Measurements from ENCODE around the gene KCNA2. TPM values are rescaled to one million over a fixed set of nuclear protein-coding genes. Genes with fewer than 3 reads are reported as not detected.

Gene KCNA2
- total RNA-seq, 1 donor from 2014 or later: 0.71 TPM

DNA sequence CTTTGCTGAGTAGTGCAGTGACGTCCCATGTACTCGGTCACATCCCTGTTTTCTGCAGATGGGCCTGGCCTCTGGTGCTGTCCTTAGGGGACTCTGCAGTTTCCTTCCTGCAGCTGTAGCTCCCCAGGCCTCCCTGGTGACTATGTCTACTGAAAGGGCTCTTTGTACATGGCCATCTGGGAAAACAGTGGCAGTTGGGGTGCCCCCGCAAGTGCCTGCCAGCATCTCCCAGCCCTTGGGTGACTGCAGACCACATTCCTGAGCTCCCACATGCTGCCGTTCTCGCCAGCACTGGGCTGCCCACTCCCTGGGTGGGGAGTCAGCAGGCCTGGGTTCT lies 49.7 kb downstream of the KCNA2 start:
- Histone ChIP-seq H3K27me3 (ENCODE audit: low read depth) (peaks cover 92% of the 10 kb centered on the region), H3K36me3 (no peaks in the 10 kb centered on the region), H3K9me3 (replicated peaks) (no peaks in the 10 kb centered on the region), H3K27ac (replicated peaks) (peak overlapping the region; percentile 48), H3K4me1 (peaks cover 22% of the 10 kb centered on the region), H3K4me3 (no peak overlapping the region)
- intact Hi-C loops (cut with micrococcal nuclease): loop anchor here (10.0 kb wide), 1 partner anchor 58 kb away; no protein-coding TSS in a partner anchor
- TF ChIP-seq, protein P1, sequence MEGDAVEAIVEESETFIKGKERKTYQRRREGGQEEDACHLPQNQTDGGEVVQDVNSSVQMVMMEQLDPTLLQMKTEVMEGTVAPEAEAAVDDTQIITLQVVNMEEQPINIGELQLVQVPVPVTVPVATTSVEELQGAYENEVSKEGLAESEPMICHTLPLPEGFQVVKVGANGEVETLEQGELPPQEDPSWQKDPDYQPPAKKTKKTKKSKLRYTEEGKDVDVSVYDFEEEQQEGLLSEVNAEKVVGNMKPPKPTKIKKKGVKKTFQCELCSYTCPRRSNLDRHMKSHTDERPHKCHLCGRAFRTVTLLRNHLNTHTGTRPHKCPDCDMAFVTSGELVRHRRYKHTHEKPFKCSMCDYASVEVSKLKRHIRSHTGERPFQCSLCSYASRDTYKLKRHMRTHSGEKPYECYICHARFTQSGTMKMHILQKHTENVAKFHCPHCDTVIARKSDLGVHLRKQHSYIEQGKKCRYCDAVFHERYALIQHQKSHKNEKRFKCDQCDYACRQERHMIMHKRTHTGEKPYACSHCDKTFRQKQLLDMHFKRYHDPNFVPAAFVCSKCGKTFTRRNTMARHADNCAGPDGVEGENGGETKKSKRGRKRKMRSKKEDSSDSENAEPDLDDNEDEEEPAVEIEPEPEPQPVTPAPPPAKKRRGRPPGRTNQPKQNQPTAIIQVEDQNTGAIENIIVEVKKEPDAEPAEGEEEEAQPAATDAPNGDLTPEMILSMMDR (IDR thresholded peaks at IDR 0.05; ENCODE audit: borderline replicate concordance): no peak
- DNase-seq: no peak

DNA sequence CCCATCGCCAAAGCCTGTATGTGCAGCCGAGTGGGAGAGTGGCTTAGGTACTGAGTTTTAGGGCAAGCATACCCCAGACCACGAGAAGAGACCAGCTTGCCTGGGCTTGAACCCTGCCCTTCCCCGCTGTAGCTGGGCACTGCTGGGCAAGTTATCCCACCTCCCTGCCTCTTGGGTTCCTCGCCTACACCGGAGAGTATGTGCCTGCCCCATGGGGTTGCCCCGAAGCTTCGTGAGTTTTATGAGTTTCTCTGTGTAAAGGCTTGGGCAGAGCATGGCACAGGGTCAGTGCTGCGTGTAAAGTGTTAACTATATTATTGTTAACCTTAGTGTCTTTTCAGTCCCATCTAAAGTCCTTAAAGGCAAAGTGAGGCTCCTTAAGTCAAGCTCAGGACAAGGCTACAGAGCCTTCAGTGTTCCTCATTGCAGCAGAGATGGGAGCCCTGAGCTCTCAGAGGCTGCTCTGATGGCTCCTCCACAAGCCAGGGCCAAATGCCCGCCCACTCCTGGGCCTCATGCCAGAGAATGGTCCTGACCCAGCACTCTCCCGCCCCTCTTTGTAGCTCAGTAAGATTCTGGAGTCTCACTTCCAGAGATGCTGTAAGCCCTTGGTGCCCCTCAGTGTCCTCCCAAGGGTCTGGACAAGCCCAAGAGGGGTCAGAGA lies 50.2 kb downstream of the KCNA2 start:
- Histone ChIP-seq H3K4me3 (peak overlapping the region; percentile 61), H3K4me1 (peaks cover 22% of the 10 kb centered on the region), H3K36me3 (no peaks in the 10 kb centered on the region), H3K9me3 (replicated peaks) (no peaks in the 10 kb centered on the region), H3K27ac (replicated peaks) (peak overlapping the region; percentile 48), H3K27me3 (ENCODE audit: low read depth) (peaks cover 92% of the 10 kb centered on the region)
- intact Hi-C loops (cut with micrococcal nuclease): loop anchor here (10.0 kb wide), 1 partner anchor 59 kb away; no protein-coding TSS in a partner anchor
- TF ChIP-seq, protein P1 (IDR thresholded peaks at IDR 0.05; ENCODE audit: borderline replicate concordance): no peak
- DNase-seq: peak; percentile 73

DNA sequence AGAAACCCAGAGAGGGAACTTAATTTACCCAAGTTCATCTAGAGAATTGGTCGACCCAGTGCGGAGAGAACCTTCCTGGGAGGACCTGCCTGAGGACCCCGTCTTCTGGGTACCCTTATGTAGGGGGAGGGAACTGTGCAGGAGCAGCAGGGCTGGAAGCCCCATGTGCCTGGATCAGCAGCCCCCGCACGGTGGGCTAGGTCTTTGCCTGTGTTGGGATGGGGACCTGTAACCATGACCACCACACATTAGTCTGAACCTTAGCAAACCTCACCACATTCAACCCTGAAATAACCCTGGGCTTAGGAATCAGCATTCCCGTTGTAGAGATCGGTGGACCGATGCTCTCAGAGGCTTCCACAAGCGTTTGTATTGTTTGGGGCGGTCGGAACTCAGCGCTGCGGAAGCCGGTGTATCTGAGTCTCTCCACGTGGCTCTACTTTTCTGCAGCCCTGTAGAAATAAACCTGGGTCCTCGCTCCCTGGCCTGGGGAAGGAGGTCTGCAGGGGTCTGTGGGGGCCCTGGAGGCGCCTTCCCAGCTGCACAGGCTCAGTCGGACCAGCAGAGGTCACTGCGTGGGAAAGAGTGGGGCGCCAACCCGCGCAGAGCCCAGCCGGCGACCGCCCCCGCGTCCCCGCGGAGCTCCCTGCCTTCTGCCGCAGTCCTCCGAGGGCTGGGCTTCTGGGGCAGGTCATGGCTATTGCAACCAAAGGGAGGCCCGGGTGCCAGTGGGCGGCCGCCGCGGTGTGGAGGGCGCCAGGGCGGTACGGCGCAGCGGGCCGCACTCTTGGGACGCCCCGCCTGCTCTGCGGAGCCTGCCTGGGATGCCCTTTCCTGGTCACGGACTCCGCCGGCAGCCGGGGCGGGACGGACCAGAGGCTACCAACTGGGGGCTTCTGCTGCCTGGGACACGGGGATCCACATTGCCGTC lies 51.0 kb downstream of the KCNA2 start:
- Histone ChIP-seq H3K27me3 (ENCODE audit: low read depth) (peaks cover 92% of the 10 kb centered on the region), H3K4me1 (peaks cover 22% of the 10 kb centered on the region), H3K36me3 (no peaks in the 10 kb centered on the region), H3K27ac (replicated peaks) (peak overlapping the region; percentile 48), H3K9me3 (replicated peaks) (no peaks in the 10 kb centered on the region), H3K4me3 (peak overlapping the region; percentile 61)
- TF ChIP-seq, protein P1 (IDR thresholded peaks at IDR 0.05; ENCODE audit: borderline replicate concordance): peak; percentile 89
- DNase-seq: peak; percentile 54
- intact Hi-C loops (cut with micrococcal nuclease): loop anchor here (10.0 kb wide), 1 partner anchor 60 kb away; no protein-coding TSS in a partner anchor

DNA sequence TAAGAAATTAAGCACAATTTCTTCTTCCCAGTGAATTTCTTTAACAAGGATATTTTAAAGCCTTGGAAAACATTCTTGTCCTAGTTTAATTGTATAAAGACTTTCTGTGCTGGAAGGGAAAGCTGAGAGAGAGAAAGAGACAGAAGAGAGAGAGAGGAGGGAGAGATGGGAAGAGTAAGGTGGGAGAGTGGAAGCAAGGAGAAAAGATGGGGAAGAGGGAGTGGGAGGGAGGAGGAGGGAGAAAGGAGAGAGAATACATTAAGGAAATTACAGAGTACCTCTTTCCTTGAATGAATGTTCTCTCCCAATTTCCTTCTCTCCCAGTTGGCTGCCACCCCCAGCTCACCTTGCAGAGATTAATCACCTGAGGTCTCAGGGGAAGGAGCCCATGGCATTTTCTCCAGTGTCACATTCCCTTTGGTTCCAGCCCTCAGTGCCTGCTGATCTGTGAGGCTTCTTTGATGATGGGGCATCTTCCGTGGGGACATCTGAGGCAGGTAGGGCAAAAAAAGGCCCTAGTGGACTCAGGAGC lies 54.8 kb downstream of the KCNA2 start:
- Histone ChIP-seq H3K4me1 (peaks cover 17% of the 10 kb centered on the region), H3K36me3 (no peaks in the 10 kb centered on the region)
- intact Hi-C loops (cut with micrococcal nuclease): loop anchor here (10.0 kb wide), 1 partner anchor 63 kb away; no protein-coding TSS in a partner anchor

DNA sequence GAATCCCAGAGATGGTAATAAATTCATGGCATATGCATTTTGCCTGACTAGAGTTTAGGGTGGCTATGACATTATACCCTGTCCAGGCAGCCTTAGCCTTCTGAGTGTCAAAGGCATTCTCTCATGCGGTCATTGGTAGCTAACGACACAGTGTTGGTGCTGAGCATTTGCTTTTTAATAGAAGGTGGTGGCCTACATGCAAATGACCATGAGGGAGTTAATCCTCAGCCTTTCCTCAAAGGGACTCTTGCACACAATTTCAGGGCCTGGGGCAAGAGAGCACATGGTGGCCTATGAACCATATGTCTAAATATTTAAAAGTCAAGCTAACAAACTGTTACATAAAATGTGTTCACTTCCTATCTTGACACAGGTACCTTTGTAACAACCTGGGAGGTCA lies 56.3 kb downstream of the KCNA2 start:
- Histone ChIP-seq H3K4me1 (peaks cover 1% of the 10 kb centered on the region), H3K36me3 (no peaks in the 10 kb centered on the region), H3K9me3 (replicated peaks) (no peaks in the 10 kb centered on the region), H3K27me3 (ENCODE audit: low read depth) (peaks cover 62% of the 10 kb centered on the region), H3K27ac (replicated peaks) (no peak overlapping the region), H3K4me3 (no peak overlapping the region)
- no peak for DNase-seq
- TF ChIP-seq, protein P1 (IDR thresholded peaks at IDR 0.05; ENCODE audit: borderline replicate concordance): no peak
- intact Hi-C loops (cut with micrococcal nuclease): loop anchor here (10.0 kb wide), 1 partner anchor 65 kb away; no protein-coding TSS in a partner anchor

More for the DNA sequence above, 54.8 kb downstream of the KCNA2 start:
- DNase-seq: no peak
- H3K27me3 ChIP-seq (ENCODE audit: low read depth): peaks cover 69% of the 10 kb centered on the region
- H3K9me3 ChIP-seq (replicated peaks): no peaks in the 10 kb centered on the region
- TF ChIP-seq, protein P1 (IDR thresholded peaks at IDR 0.05; ENCODE audit: borderline replicate concordance): no peak
- H3K4me3 ChIP-seq: no peak overlapping the region
- no peak overlapping the region for H3K27ac ChIP-seq (replicated peaks)

All from left ventricle myocardium inferior (tissue), 1 donor.